GM19463 (cell line): Measurements from ENCODE around the gene CPT1A.

Source experiments
- ATAC-seq: cut with Tn5 transposase; IDR thresholded peaks from one replicate; pipeline ENCODE4 v1.9.1; 2021; ENCODE audit warnings: mild to moderate bottlenecking, moderate library complexity; ENCODE audit not compliant: unreplicated experiment

CPT1A gene

DNA sequence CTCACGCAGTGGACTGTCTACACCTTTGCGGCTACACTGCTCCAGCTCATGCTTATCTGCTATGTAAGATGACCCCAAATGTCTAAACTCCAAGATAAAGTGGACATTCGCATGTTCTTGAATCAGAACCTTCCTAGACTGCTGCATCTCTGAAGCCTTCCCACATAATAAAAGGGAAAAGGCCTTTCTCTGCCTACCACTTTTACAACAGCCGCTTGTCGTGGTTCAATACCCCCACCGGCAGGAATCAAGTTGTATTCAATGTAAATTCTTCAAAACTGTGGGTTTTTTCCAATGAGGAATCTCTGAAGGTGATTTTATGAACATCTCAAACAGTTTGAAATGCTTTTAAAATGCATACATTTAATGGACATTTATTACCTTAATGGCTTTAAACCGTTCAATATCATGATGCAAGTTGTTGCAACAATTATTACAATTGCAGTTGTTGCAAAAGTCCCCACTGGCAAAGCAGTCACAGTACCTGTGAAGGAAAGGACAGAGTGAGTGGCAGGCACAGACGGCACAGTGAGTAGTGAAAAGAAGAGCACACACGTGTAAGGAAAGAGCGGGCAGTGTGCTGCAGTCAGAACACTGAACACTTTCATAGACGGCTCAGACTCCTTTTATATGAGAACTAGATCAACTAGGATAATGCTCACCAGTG, 126.1 kb downstream of the CPT1A start:
- ATAC-seq = no peak

GRCh38 chr11:68714060-68714856, 127.5 kb downstream of the CPT1A start:
- no peak for ATAC-seq

- no peak for ATAC-seq
Observed at GRCh38 chr11:68711114-68711513, 130.6 kb downstream of the CPT1A start.

DNA sequence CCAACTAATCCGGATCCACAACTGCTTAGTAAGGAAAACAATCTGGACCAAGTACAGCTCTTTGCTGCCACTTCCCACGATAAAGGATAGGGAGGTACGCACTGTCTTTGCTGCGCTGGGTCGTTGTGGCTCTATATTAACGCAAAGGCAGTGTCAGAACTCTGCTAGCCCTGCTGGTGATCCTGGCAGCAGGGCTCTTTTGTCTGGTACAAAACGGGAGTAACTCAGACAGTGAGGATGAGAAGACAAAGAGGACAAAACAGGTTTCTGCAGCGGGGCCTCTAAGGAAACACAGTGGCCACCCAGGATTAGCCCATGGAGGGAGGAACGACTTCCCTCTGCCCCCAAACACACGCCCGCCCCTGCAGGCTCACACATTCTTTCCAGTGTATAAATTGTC, 131.3 kb downstream of the CPT1A start:
- ATAC-seq = no peak

- ATAC-seq = no peak
Observed at GRCh38 chr11:68709062-68709461, 132.7 kb downstream of the CPT1A start.

GRCh38 chr11:68707527-68707926, 134.2 kb downstream of the CPT1A start:
- ATAC-seq = no peak

DNA sequence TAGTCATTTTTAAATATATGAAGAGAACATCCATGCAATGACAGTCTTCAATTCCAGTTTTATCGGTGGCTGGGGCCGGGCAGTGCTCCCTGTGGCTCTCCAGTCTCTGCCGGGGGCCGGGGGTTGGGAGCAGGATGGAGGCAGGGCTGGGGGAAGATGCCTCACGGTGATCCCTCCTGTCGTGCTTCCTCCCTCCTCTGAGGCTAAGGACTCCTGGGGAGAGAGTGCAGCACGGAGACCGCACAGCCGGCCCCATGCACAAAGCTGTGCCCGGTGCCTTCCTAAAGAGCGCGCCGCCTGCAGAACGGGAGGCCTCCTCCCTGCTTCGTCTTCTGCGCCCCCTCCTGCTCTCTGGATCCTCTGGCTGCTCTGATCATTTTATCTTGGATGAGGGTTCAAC, 136.8 kb downstream of the CPT1A start:
- ATAC-seq = no peak
